ENCODE measurements around the gene ANO3.

ANO3 gene

GRCh38 chr11:26710489-26710888 lies 378.6 kb downstream of the ANO3 start:
- DNase-seq (ENCODE audit: low read depth): no peak

GRCh38 chr11:26712497-26712896 lies 380.6 kb downstream of the ANO3 start:
- no peak for DNase-seq (ENCODE audit: low read depth)
